NCI-H510A (cell line): ENCODE measurements around the gene UBASH3B.
"Not testable (repeated sequence)": the region's sequence is repeated elsewhere in the genome, so short reads cannot be mapped to it uniquely, and the experiment has no call there.

Source experiments
- DNase-seq: peaks from one replicate; lab custom pipeline; 2025; lab: John Stamatoyannopoulos, UW

The UBASH3B gene

DNA sequence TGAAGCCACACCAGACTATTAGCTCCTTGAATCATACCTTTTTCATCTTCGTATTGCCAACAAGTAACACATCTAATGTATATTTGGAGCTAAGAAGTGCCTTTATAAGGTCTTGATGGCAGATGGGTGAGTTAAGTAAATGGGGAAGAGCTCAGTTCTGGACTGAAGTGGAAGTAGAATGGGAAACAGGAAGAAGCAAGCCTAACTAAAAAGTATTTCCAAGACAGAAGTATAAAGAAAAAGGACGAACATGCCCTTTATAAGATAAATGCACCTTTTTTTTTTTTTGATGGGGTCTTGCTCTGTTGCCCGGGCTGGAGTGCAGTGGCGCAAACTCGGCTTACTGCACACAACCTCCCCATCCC, 197.3 kb downstream of the UBASH3B start:
- DNase-seq, result no peak

DNA sequence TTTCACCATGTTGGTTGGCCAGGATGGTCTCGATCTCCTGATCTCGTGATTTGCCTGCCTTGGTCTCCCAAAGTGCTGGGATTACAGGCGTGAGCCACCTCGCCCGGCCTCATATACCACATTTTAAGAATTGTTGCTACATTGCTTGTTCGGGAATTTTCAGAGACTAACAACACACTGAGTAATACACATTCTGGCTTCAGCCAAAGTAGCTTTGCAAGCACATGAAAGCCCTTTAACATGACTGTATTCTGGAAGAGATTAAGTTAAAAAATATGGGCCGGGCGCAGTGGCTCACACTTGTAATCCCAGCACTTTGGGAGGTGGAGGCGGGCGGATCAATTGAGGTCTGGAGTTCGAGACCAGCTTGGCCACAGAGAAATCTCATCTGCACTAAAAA, 197.7 kb downstream of the UBASH3B start:
- DNase-seq, result no peak

DNA sequence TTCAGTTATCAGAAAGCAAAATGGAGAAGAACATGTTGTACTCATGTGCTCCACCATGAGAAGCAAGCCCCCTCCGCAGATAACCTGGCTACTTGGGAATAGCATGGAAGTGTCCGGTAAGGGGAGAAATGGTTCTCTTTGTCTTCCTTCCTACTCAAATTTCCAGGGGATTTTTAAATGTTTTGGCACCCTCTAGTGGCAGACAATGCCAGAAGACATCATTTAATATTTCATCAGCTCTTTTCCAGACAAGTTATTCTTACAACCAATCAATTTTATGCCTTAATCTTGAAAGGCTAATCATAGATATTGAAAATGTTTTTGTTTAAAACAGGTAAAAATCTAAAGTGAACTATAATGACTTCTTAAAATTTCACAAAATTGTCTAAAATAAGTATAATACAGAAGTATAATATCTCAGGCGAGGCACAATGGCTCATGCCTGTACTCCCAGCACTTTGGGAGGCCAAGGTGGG, 198.5 kb downstream of the UBASH3B start:
- DNase-seq, result no peak

DNA sequence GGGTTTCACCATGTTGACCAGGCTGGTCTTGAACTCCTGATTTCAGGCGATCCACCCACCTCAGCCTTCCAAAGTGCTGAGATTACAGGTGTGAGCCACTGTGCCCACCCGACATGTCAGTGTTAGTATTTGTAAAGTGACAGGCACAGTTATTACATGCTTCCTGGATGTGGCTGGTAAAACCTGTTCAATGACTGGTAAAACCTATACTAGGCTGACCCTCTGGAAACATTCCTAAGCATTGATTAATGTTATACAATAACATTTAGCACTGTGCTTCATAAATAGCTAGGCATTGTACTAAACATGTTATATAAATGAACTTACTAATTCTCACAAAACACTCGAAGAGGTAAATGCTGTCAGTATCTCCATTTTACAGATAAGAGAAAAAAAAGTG, 206.1 kb downstream of the UBASH3B start:
- DNase-seq, result no peak

DNA sequence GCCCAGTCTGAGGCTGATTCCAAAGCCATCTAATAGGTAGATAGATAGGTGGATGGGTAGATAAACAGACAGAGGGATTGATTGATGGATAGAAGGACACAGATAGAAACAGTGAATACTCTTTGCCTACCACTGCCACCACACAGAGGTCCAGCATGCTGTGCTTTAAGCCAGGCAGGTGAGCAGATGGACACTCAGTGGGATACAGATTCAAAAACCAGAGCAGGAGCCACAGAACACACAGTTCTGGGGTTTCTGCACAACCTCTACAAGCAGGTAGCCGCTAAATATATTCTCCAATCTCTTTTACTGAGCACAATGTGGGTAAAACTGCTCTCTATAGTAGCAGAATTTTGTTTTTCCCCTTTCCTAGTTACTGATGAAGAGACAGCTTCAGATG, 206.6 kb downstream of the UBASH3B start:
- DNase-seq, result no peak

DNA sequence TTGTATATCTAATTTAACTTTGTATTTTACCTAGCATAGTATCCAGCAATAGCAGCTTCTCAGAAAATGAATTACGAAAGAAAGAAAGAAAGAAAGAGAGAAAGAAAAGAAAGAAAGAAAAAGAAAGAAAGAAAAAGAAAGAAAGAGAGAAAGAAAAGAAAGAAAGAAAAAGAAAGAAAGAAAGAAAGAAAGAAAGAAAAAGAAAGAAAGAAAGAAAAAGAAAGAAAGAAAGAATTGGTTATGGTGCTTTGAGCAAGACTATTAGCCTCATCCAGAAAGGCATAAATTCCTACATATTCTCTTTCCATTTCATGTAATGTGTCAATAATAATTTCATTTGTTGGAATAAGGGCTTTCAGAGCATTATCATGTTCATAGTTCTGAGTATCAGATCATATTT, 207.6 kb downstream of the UBASH3B start:
- DNase-seq, result not testable (repeated sequence)

DNA sequence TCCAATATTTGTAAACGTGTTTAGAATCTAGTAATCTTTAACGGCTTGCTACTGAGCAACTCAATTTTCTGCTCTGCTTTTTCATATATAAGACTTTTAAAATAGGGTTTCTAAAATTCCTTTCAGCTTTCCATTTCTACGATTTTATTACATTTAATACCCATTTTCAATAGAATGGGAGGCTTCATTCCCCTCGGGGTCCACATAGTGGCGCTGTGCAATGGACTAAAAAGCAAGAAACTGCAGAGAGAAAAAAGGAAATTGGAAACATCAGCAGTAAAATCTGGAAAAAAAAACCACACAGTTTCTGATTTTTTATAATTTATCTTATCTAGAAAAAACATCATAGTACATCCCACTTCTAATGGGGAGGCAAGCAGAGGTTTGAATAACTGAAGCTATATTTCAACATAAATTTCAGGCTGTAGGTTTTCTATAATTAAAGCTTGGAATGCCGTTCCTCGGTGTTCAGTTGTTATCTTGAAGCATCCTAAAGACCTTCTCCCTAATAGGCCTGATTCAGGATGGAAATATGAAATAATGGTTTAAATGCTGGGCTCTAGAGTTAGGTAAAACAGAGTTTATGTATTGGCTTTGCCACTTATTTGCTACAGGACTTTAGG, 208.3 kb downstream of the UBASH3B start:
- no peak for DNase-seq
